H9 (cell line): ENCODE measurements around the gene TPP2. TPM values are rescaled to one million over a fixed set of nuclear protein-coding genes. Genes with fewer than 3 reads are reported as not detected.

Experiments used
- DNase-seq: peaks from one replicate; pipeline ENCODE4 v3.0.0-alpha.2; 2017
- H2AFZ ChIP-seq: one replicate; pipeline ENCODE4 v1.6.1; 2013; ENCODE audit warnings: mild to moderate bottlenecking, low read length, control low read depth, moderate library complexity
- H2AK5ac ChIP-seq: 2 replicates; pipeline ENCODE4 v1.6.1; 2013; ENCODE audit warnings: low read length, control low read depth, mixed read lengths; ENCODE audit not compliant: insufficient read length
- H2BK120ac ChIP-seq: one replicate; pipeline ENCODE4 v1.6.1; 2013; ENCODE audit warnings: low read depth, mild to moderate bottlenecking, low read length, control low read depth, inconsistent platforms; ENCODE audit not compliant: poor library complexity, severe bottlenecking
- H2BK12ac ChIP-seq: 2 replicates; pipeline ENCODE4 v1.6.1; 2013; ENCODE audit warnings: low read length, control low read depth, mixed read lengths, low read depth; ENCODE audit not compliant: insufficient read length
- H2BK15ac ChIP-seq: 2 replicates; pipeline ENCODE4 v1.6.1; 2013; ENCODE audit warnings: low read depth, low read length, control low read depth
- H2BK20ac ChIP-seq: one replicate; pipeline ENCODE4 v1.6.1; 2013; ENCODE audit warnings: low read depth, mild to moderate bottlenecking, low read length, control low read depth, inconsistent platforms; ENCODE audit not compliant: poor library complexity, severe bottlenecking
- H2BK5ac ChIP-seq: 2 replicates; pipeline ENCODE4 v1.6.1; 2013; ENCODE audit warnings: low read length, control low read depth, mixed read lengths; ENCODE audit not compliant: insufficient read length
- H3K14ac ChIP-seq: 2 replicates; pipeline ENCODE4 v1.6.1; 2013; ENCODE audit warnings: low read length, control low read depth; ENCODE audit not compliant: insufficient read depth
- H3K18ac ChIP-seq: 2 replicates; pipeline ENCODE4 v1.6.1; 2013; ENCODE audit warnings: low read depth, mild to moderate bottlenecking, mixed read lengths, low read length, control low read depth; ENCODE audit not compliant: insufficient read length
- H3K23ac ChIP-seq: 2 replicates; pipeline ENCODE4 v1.6.1; 2013; ENCODE audit warnings: low read length, control low read depth, mixed read lengths, low read depth; ENCODE audit not compliant: insufficient read length
- H3K23me2 ChIP-seq: 2 replicates; pipeline ENCODE4 v1.6.1; 2013; ENCODE audit warnings: low read depth, mild to moderate bottlenecking, mixed read lengths, low read length, control low read depth; ENCODE audit not compliant: insufficient read length, poor library complexity, severe bottlenecking
- H3K27ac ChIP-seq: 2 replicates; pipeline ENCODE4 v1.5.1; 2013; ENCODE audit warnings: low read length, control low read depth, mixed read lengths, low read depth; ENCODE audit not compliant: insufficient read length
- H3K27me3 ChIP-seq: 2 replicates; pipeline ENCODE4 v1.6.1; 2013; ENCODE audit warnings: low read length, control low read depth, inconsistent platforms; ENCODE audit not compliant: insufficient read depth
- H3K4ac ChIP-seq: 2 replicates; pipeline ENCODE4 v1.6.1; 2013; ENCODE audit warnings: low read depth, mild to moderate bottlenecking, control low read depth, inconsistent platforms, low read length, moderate library complexity
- H3K4me1 ChIP-seq: 2 replicates; pipeline ENCODE4 v1.6.1; 2013; ENCODE audit warnings: low read length, control low read depth, inconsistent platforms; ENCODE audit not compliant: insufficient read depth
- H3K4me2 ChIP-seq: 2 replicates; pipeline ENCODE4 v1.6.1; 2013; ENCODE audit warnings: low read length, control low read depth, mixed read lengths; ENCODE audit not compliant: insufficient read length, insufficient read depth
- H3K56ac ChIP-seq: 2 replicates; pipeline ENCODE4 v1.6.1; 2013; ENCODE audit warnings: low read depth, mild to moderate bottlenecking, mixed read lengths, low read length, control low read depth; ENCODE audit not compliant: insufficient read length
- H3K79me1 ChIP-seq: 2 replicates; pipeline ENCODE4 v1.6.1; 2013; ENCODE audit warnings: low read depth, mild to moderate bottlenecking, moderate library complexity, low read length, control low read depth, inconsistent platforms; ENCODE audit not compliant: insufficient read depth, poor library complexity, severe bottlenecking
- H3K79me2 ChIP-seq: 2 replicates; pipeline ENCODE4 v1.6.1; 2013; ENCODE audit warnings: low read length, control low read depth, inconsistent platforms; ENCODE audit not compliant: insufficient read depth
- H3K9ac ChIP-seq: 2 replicates; pipeline ENCODE4 v1.6.1; 2013; ENCODE audit warnings: low read length, control low read depth, mixed read lengths; ENCODE audit not compliant: insufficient read length; ENCODE audit errors: extremely low read depth
- H3K9me3 ChIP-seq: one replicate; pipeline ENCODE4 v1.6.1; 2013; ENCODE audit warnings: low read depth, low read length, inconsistent platforms; ENCODE audit not compliant: control insufficient read depth
- H3T11ph ChIP-seq: one replicate; pipeline ENCODE4 v1.6.1; 2013; ENCODE audit warnings: mild to moderate bottlenecking, low read length, control low read depth, inconsistent platforms
- H4K20me1 ChIP-seq: one replicate; pipeline ENCODE4 v1.6.1; 2013; ENCODE audit not compliant: control insufficient read depth, insufficient read length, insufficient read depth
- H4K5ac ChIP-seq: 2 replicates; pipeline ENCODE4 v1.6.1; 2013; ENCODE audit warnings: low read depth, mild to moderate bottlenecking, mixed read lengths, low read length, control low read depth; ENCODE audit not compliant: insufficient read length
- H4K8ac ChIP-seq: replicated peaks from 2 replicates; pipeline ENCODE4 v1.6.1; 2013; ENCODE audit warnings: low read length, control low read depth, mixed read lengths, low read depth; ENCODE audit not compliant: insufficient read length
- H4K91ac ChIP-seq: 2 replicates; pipeline ENCODE4 v1.6.1; 2013; ENCODE audit warnings: low read depth, mild to moderate bottlenecking, moderate library complexity, mixed read lengths, low read length, control low read depth; ENCODE audit not compliant: insufficient read length
- H3K27ac Mint-ChIP-seq, 3 experiments: 2 replicates in 2 of 3; 3 replicates in 1 of 3; pipeline ENCODE4 v1.8.0; 2020 to 2021; ENCODE audit warnings: mixed read lengths in 3 of 3, mild to moderate bottlenecking in 1 of 3, moderate library complexity in 1 of 3
- H3K27me3 Mint-ChIP-seq: 2 replicates; pipeline ENCODE4 v1.8.0; 2021; ENCODE audit warnings: low read depth, mild to moderate bottlenecking, moderate library complexity, mixed read lengths
- H3K36me3 Mint-ChIP-seq, 3 experiments: 2 replicates in 2 of 3; 3 replicates in 1 of 3; pipeline ENCODE4 v1.8.0; 2020 to 2021; ENCODE audit warnings: low read depth in 3 of 3, mixed read lengths in 3 of 3; ENCODE audit not compliant: insufficient read depth in 1 of 3
- H3K4me1 Mint-ChIP-seq, 2 experiments: 2 replicates each; pipeline ENCODE4 v1.8.0; 2020; ENCODE audit warnings: mixed read lengths in 2 of 2
- H3K4me3 Mint-ChIP-seq, 2 experiments: 2 replicates in 1 of 2; 3 replicates in 1 of 2; pipeline ENCODE4 v1.8.0; 2020 to 2021; ENCODE audit warnings: mild to moderate bottlenecking in 2 of 2, mixed read lengths in 2 of 2, moderate library complexity in 1 of 2
- H3K9me3 Mint-ChIP-seq, 2 experiments: 2 replicates in 1 of 2; 3 replicates in 1 of 2; pipeline ENCODE4 v1.8.0; 2020; ENCODE audit warnings: mild to moderate bottlenecking in 2 of 2, mixed read lengths in 2 of 2, moderate library complexity in 1 of 2
- WGBS: extraction: QIAGEN DNeasy Blood & Tissue Kit; methylation state at CpG from one replicate; pipeline ENCODE4 v1.1.7; 2013; ENCODE audit warnings: missing lambda C conversion rate, low lambda C conversion rate, mixed read lengths; ENCODE audit not compliant: insufficient read length; ENCODE audit errors: extremely low coverage; 5-methylcytosine and 5-hydroxymethylcytosine counted together
- total RNA-seq: library from RNA; stranded (reverse); gene quantifications from 2 replicates; pipeline ENCODE4 v1.2.1, GENCODE V29; 2021
- TF ChIP-seq, protein P1 (sequence below): fragments of 200-600 bp; sonication (generic); conservative IDR thresholded peaks from 3 replicates; pipeline ENCODE4 v1.8.0; 2021; ENCODE audit warnings: antibody characterized with exemption, mild to moderate bottlenecking

The TPP2 gene
- total RNA-seq, 1 experiment from 2014 or later: 63.5 TPM

DNA sequence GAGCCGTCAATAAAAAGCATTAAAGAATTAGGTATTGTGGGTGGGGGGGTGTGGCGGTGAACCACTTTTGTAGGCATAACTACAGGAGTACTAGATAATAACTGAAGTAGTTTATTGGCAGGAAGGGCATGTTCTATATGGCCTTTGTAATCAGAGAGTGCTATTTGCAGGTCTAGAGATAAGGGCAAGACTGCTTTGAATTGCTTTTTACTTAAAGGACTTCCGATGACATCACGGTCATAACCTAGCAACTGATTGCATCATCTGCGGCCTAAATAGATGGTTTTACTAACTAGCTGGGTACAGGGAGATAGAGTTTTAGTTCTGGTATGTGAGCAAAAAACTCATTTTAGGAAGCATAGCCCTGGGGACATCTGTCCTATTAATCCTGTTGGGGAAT lies 73.3 kb downstream of the TPP2 start:
- Mint-ChIP-seq H3K27ac (no peak overlapping the region), H3K27me3 (no peaks in the 10 kb centered on the region; the same call in 1 of the 2 replicates), H3K36me3 (peaks cover 61 to 86% (median 66%) of the 10 kb centered on the region in 3 experiments), H3K4me3 (no peak overlapping the region), H3K9me3 (peaks cover 28 to 30% of the 10 kb centered on the region in 2 experiments), H3K4me1 (peaks cover 4 to 5% of the 10 kb centered on the region in 2 experiments; a peak in 3 of 4 replicates)
- no peaks in the 10 kb centered on the region for H3K4me1 ChIP-seq
- H3K23ac ChIP-seq: no peak overlapping the region
- H3K14ac ChIP-seq: no peak overlapping the region
- no peak overlapping the region for H2AFZ ChIP-seq
- no peaks in the 10 kb centered on the region for H3K79me2 ChIP-seq
- H3T11ph ChIP-seq: no peak overlapping the region
- H2BK20ac ChIP-seq: no peak overlapping the region
- no peak overlapping the region for H2BK5ac ChIP-seq
- H3K9me3 ChIP-seq: no peaks in the 10 kb centered on the region
- no peak overlapping the region for H2BK12ac ChIP-seq
- H3K27me3 ChIP-seq: no peaks in the 10 kb centered on the region
- H4K91ac ChIP-seq: no peak overlapping the region
- H2AK5ac ChIP-seq: no peak overlapping the region
- TF ChIP-seq, protein P1, sequence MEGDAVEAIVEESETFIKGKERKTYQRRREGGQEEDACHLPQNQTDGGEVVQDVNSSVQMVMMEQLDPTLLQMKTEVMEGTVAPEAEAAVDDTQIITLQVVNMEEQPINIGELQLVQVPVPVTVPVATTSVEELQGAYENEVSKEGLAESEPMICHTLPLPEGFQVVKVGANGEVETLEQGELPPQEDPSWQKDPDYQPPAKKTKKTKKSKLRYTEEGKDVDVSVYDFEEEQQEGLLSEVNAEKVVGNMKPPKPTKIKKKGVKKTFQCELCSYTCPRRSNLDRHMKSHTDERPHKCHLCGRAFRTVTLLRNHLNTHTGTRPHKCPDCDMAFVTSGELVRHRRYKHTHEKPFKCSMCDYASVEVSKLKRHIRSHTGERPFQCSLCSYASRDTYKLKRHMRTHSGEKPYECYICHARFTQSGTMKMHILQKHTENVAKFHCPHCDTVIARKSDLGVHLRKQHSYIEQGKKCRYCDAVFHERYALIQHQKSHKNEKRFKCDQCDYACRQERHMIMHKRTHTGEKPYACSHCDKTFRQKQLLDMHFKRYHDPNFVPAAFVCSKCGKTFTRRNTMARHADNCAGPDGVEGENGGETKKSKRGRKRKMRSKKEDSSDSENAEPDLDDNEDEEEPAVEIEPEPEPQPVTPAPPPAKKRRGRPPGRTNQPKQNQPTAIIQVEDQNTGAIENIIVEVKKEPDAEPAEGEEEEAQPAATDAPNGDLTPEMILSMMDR: no peak
- H3K9ac ChIP-seq: no peak overlapping the region
- H3K56ac ChIP-seq: no peak overlapping the region
- no peak overlapping the region for H3K27ac ChIP-seq
- no CpG with 5 or more reads among the region's 5 CpGs for WGBS
- H4K5ac ChIP-seq: no peak overlapping the region
- H2BK15ac ChIP-seq: no peak overlapping the region
- H4K20me1 ChIP-seq: no peaks in the 10 kb centered on the region
- no peak overlapping the region for H4K8ac ChIP-seq
- H2BK120ac ChIP-seq: no peak overlapping the region
- no peak for DNase-seq
- H3K79me1 ChIP-seq: no peaks in the 10 kb centered on the region
- no peak overlapping the region for H3K4me2 ChIP-seq
- no peak overlapping the region for H3K4ac ChIP-seq
- H3K18ac ChIP-seq: no peak overlapping the region
- no peaks in the 10 kb centered on the region for H3K23me2 ChIP-seq
